Gastrocnemius medialis (tissue), 4 donors: ENCODE measurements around the gene ASMT. TPM values are rescaled to one million over a fixed set of nuclear protein-coding genes. Genes with fewer than 3 reads are reported as not detected.
A peak's percentile ranks its signal among the peaks of the same experiment; 100 is the strongest.

Experiments
- ATAC-seq, 2 donors: fragments of 150-250 bp; one replicate each; pipeline ENCODE4 v1.9.1; 2016
- DNase-seq, 2 donors: peaks; one replicate each; pipeline ENCODE4 v3.0.0-alpha.2; 2019
- H3K27ac ChIP-seq, 4 donors: fragments of 200-600 bp; sonication (generic); 1 replicate in 1 of 4; 2 replicates in 3 of 4; pipeline ENCODE4 v1.5.1; 2016 to 2018; ENCODE audit warnings: mild to moderate bottlenecking in 2 of 4, moderate library complexity in 1 of 4
- H3K27me3 ChIP-seq, 3 donors: fragments of 200-600 bp; sonication (generic) in 2 of 3; 1 replicate in 1 of 3; 2 replicates in 2 of 3; pipeline versions ENCODE4 v1.5.1 to v1.6.0; 2016 to 2019; ENCODE audit warnings: mild to moderate bottlenecking in 1 of 3, moderate library complexity in 1 of 3
- H3K36me3 ChIP-seq, 2 donors: fragments of 200-600 bp; sonication (generic) in 1 of 2; one replicate each; pipeline ENCODE4 v1.5.1; 2017 to 2018
- H3K4me1 ChIP-seq, 2 donors: fragments of 200-600 bp; sonication (generic) in 1 of 2; one replicate each; pipeline ENCODE4 v1.5.1; 2016 to 2017; ENCODE audit warnings: mild to moderate bottlenecking in 2 of 2
- H3K4me3 ChIP-seq, 4 donors: fragments of 200-600 bp; sonication (generic) in 3 of 4; 1 replicate in 1 of 4; 2 replicates in 3 of 4; pipeline ENCODE4 v1.5.1; 2016 to 2019; ENCODE audit warnings: mild to moderate bottlenecking in 2 of 4
- H3K9me3 ChIP-seq, 3 donors: fragments of 200-600 bp; sonication (generic) in 2 of 3; 1 replicate in 1 of 3; 2 replicates in 2 of 3; pipeline ENCODE4 v1.5.1; 2016 to 2019
- CTCF ChIP-seq, 5 experiments: fragments of 450-650 bp in 3 of 5; fragments of 200-600 bp in 2 of 5; sonication (generic) in 2 of 5; IDR thresholded peaks in 4 of 5; conservative IDR thresholded peaks in 1 of 5; 1 replicate in 4 of 5; 2 replicates in 1 of 5; pipeline ENCODE4 v1.5.1; 2016 to 2019; ENCODE audit warnings: antibody characterized with exemption in 5 of 5, mild to moderate bottlenecking in 3 of 5, moderate library complexity in 3 of 5
- POLR2A ChIP-seq, 2 donors: fragments of 450-650 bp; IDR thresholded peaks; one replicate each; pipeline ENCODE4 v1.6.1; 2017; ENCODE audit warnings: antibody characterized with exemption in 2 of 2, mild to moderate bottlenecking in 2 of 2, moderate library complexity in 2 of 2
- in situ Hi-C, 4 donors: fragments of 200-750 bp; cut with MboI; loops; one replicate each; pipeline versions ENCODE4 v1.15.0 to v1.8.0; 2017; ENCODE audit warnings: low sequenced_read_pairs in 4 of 4
- intact Hi-C: fragments of 100-400 bp; cut with DNase I; formaldehyde crosslinking; loops from one replicate; pipeline ENCODE4 v1.15.1; 2023; ENCODE audit warnings: low total_unique reads
- total RNA-seq, 4 donors: library from RNA; depleted of rRNA; stranded (reverse); fragments of >200 nt; gene quantifications; one replicate each; pipeline versions ENCODE4 v1.1.0 to v1.2.3, GENCODE V29; 2016

Gene ASMT
- total RNA-seq, 4 donors from 2014 or later = not detected

DNA sequence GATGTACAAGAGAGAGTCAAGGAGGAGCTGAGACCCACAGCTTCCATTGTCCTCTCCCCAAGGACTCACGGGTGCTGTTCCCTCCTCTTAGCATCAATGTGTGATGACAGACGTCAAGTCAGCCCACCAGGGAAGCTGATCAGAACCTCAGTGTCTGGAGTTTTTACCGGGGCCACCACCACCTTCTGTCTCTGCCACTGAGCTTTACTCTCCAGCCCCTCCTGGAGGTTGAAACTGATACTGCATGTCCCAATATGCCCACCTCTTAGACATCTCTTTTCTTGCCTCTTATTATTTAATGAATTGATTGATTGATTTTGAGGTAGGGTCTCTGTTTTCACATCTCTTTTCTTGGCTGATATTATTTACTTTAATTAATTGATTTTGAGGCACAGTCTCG, 33.7 kb upstream of the ASMT start:
- ATAC-seq = no peak
- H3K4me1 ChIP-seq = no peaks in the 10 kb centered on the region
- DNase-seq = no peak
- H3K27me3 ChIP-seq = no peaks in the 10 kb centered on the region
- no peak overlapping the region for H3K27ac ChIP-seq
- no peaks in the 10 kb centered on the region for H3K36me3 ChIP-seq
- TF ChIP-seq POLR2A (IDR thresholded peaks at IDR 0.05) (no peak), CTCF (IDR thresholded peaks at IDR 0.05 in 4 of 5, conservative IDR thresholded peaks at IDR 0.05 in 1 of 5) (peak; percentile 34 to 70 (median 61))
- in situ Hi-C loops = loop anchor here (10.0 to 25.0 kb wide), 3 partner anchors 116 to 126 kb away; partner anchors contain the start of gene ASMTL (in 3 of the 4)
- no peak overlapping the region for H3K4me3 ChIP-seq
- H3K9me3 ChIP-seq = no peaks in the 10 kb centered on the region
- intact Hi-C loops = loop anchor here (1.0 kb wide), 1 partner anchor 127 kb away; no protein-coding TSS in a partner anchor

DNA sequence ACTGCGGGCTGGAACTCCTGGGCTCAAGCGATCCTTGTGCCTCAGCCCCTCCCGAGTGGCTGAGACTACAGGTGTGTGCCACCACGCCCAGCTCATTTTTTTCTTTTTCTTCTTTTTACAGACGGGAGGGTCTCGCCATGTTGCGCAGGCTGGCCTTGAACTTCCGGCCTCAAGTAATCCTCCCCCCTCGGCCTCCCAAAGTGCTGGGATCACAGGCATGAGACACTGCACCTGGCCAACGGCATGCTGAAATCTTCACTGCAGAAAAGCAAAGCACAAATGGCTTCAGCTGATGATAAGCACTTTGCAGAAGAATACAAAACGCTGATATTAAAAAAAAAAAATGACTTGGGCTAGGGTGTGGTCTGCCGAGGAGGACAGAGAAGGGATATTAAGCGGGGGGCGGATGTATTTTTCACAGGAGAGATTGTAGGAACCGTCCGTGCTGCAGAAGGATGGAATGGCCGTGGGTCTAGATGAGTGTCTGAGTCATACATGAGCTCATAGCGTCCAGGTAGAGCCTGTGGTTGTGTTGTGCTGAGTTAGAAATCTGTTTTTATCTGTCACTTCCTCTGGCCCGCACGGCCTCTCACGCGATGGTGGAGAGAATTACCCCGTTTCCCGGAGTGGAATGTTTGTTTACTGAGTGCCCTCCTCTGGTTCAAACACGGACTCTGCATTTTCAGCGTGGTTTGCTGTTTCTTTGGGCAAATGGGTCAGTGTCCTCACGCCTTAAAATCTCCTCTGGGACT, 32.0 kb upstream of the ASMT start:
- Histone ChIP-seq H3K27ac (no peak overlapping the region), H3K4me3 (no peak overlapping the region), H3K36me3 (no peaks in the 10 kb centered on the region), H3K9me3 (no peaks in the 10 kb centered on the region), H3K4me1 (no peaks in the 10 kb centered on the region), H3K27me3 (no peaks in the 10 kb centered on the region)
- ATAC-seq (no peak), DNase-seq (no peak)
- TF ChIP-seq POLR2A (IDR thresholded peaks at IDR 0.05) (no peak), CTCF (IDR thresholded peaks at IDR 0.05 in 4 of 5, conservative IDR thresholded peaks at IDR 0.05 in 1 of 5) (no peak)
- intact Hi-C loops = no loop called here
- in situ Hi-C loops = loop anchor here (10.0 to 25.0 kb wide), 3 partner anchors 118 to 128 kb away; partner anchors contain the start of gene ASMTL (in 3 of the 4)

GRCh38 chrX:1584237-1585011, 30.4 kb upstream of the ASMT start:
- in situ Hi-C loops = loop anchor here (10.0 to 25.0 kb wide), 3 partner anchors 120 to 130 kb away; partner anchors contain the start of gene ASMTL (in 3 of the 4)
- intact Hi-C loops = no loop called here
- H3K9me3 ChIP-seq = no peaks in the 10 kb centered on the region
- TF ChIP-seq CTCF (IDR thresholded peaks at IDR 0.05 in 4 of 5, conservative IDR thresholded peaks at IDR 0.05 in 1 of 5) (no peak), POLR2A (IDR thresholded peaks at IDR 0.05) (no peak)
- H3K27ac ChIP-seq = no peak overlapping the region
- no peaks in the 10 kb centered on the region for H3K36me3 ChIP-seq
- no peak for DNase-seq
- H3K27me3 ChIP-seq = no peaks in the 10 kb centered on the region
- no peak overlapping the region for H3K4me3 ChIP-seq
- no peak for ATAC-seq
- H3K4me1 ChIP-seq = no peaks in the 10 kb centered on the region

- no peak for ATAC-seq
- H3K9me3 ChIP-seq = no peaks in the 10 kb centered on the region
- H3K27me3 ChIP-seq = no peaks in the 10 kb centered on the region
- no peak overlapping the region for H3K27ac ChIP-seq
- H3K4me1 ChIP-seq = peaks cover 0 to 3% of the 10 kb centered on the region in 2 donors
- intact Hi-C loops (no loop called here), in situ Hi-C loops (loop anchor here (10.0 to 25.0 kb wide), 3 partner anchors 122 to 132 kb away; partner anchors contain the start of gene ASMTL (in 3 of the 4))
- DNase-seq = no peak
- H3K4me3 ChIP-seq = no peak overlapping the region
- H3K36me3 ChIP-seq = no peaks in the 10 kb centered on the region
- no peak for TF ChIP-seq POLR2A (IDR thresholded peaks at IDR 0.05)
- no peak for TF ChIP-seq CTCF (IDR thresholded peaks at IDR 0.05 in 4 of 5, conservative IDR thresholded peaks at IDR 0.05 in 1 of 5)
Observed at GRCh38 chrX:1587161-1587560, 27.7 kb upstream of the ASMT start.
